Tibial artery (tissue), 4 donors: ENCODE data around the gene SGCE.
A peak's percentile ranks its signal among the peaks of the same experiment; 100 is the strongest.

Source experiments
- DNase-seq, 2 donors: peaks; one replicate each; pipeline ENCODE4 v3.0.0-alpha.2; 2019
- H3K27ac ChIP-seq, 2 donors: fragments of 200-600 bp; sonication (generic) in 1 of 2; 1 replicate in 1 of 2; 2 replicates in 1 of 2; pipeline ENCODE4 v1.5.1; 2018 to 2019; ENCODE audit warnings: mild to moderate bottlenecking in 1 of 2
- H3K27me3 ChIP-seq, 2 donors: fragments of 200-600 bp; sonication (generic) in 1 of 2; one replicate each; pipeline versions ENCODE4 v1.5.1 to v1.6.0; 2016 to 2019
- H3K36me3 ChIP-seq, 3 donors: fragments of 200-600 bp; sonication (generic) in 2 of 3; one replicate each; pipeline ENCODE4 v1.5.1; 2016 to 2019; ENCODE audit warnings: mild to moderate bottlenecking in 2 of 3
- H3K4me1 ChIP-seq, 4 donors: fragments of 200-600 bp; sonication (generic) in 2 of 4; 1 replicate in 3 of 4; 2 replicates in 1 of 4; pipeline ENCODE4 v1.5.1; 2016 to 2019
- H3K4me3 ChIP-seq, 2 donors: fragments of 200-600 bp; sonication (generic) in 1 of 2; 1 replicate in 1 of 2; 2 replicates in 1 of 2; pipeline ENCODE4 v1.5.1; 2018 to 2019; ENCODE audit warnings: mild to moderate bottlenecking in 2 of 2
- H3K9me3 ChIP-seq, 3 donors: fragments of 200-600 bp; sonication (generic) in 1 of 3; one replicate each; pipeline ENCODE4 v1.5.1; 2016 to 2019
- CTCF ChIP-seq, 2 experiments: fragments of 200-600 bp in 1 of 2; fragments of 450-650 bp in 1 of 2; IDR thresholded peaks; one replicate each; pipeline ENCODE4 v1.5.1; 2017 to 2019; ENCODE audit warnings: antibody characterized with exemption in 2 of 2, mild to moderate bottlenecking in 1 of 2, moderate library complexity in 1 of 2
- intact Hi-C: fragments of 100-400 bp; cut with DNase I; formaldehyde crosslinking; loops from one replicate; pipeline ENCODE4 v1.15.0; 2023; ENCODE audit warnings: low total_unique reads

The SGCE gene

GRCh38 chr7:94657771-94658693, 2.1 kb upstream of the SGCE start:
- Histone ChIP-seq H3K36me3 (no peaks in the 10 kb centered on the region), H3K27ac (peak overlapping the region; percentile 56 to 57)
- intact Hi-C loops: no loop called here

GRCh38 chr7:94656925-94657731, 1.2 kb upstream of the SGCE start:
- Histone ChIP-seq H3K4me3 (peak overlapping the region; percentile 61 to 62), H3K9me3 (no peaks in the 10 kb centered on the region), H3K27me3 (no peaks in the 10 kb centered on the region), H3K36me3 (no peaks in the 10 kb centered on the region), H3K4me1 (peaks cover 0 to 18% (median 6%) of the 10 kb centered on the region in 4 donors), H3K27ac (peak overlapping the region; percentile 56 to 57)
- DNase-seq: no peak
- intact Hi-C loops: no loop called here
- no peak for TF ChIP-seq CTCF (IDR thresholded peaks at IDR 0.05)

More at GRCh38 chr7:94657771-94658693, 2.1 kb upstream of the SGCE start:
- TF ChIP-seq CTCF (IDR thresholded peaks at IDR 0.05): no peak
- DNase-seq: peak; percentile 91 to 96
- no peaks in the 10 kb centered on the region for H3K27me3 ChIP-seq
- H3K9me3 ChIP-seq: no peaks in the 10 kb centered on the region
- peak overlapping the region; percentile 61 to 62 for H3K4me3 ChIP-seq
- peaks cover 0 to 18% (median 6%) of the 10 kb centered on the region in 4 donors for H3K4me1 ChIP-seq

- H3K36me3 ChIP-seq: no peaks in the 10 kb centered on the region
- no peaks in the 10 kb centered on the region for H3K27me3 ChIP-seq
- peak overlapping the region; percentile 61 to 62 for H3K4me3 ChIP-seq
- H3K27ac ChIP-seq: peak overlapping the region; percentile 51 to 73
- no peak for DNase-seq
- intact Hi-C loops: no loop called here
- no peaks in the 10 kb centered on the region for H3K9me3 ChIP-seq
- no peak for TF ChIP-seq CTCF (IDR thresholded peaks at IDR 0.05)
- peaks cover 0 to 18% (median 6%) of the 10 kb centered on the region in 4 donors for H3K4me1 ChIP-seq
Measured at GRCh38 chr7:94656658-94656924, 658 bp upstream of the SGCE start.

GRCh38 chr7:94655126-94655847, 646 bp downstream of the SGCE start:
- TF ChIP-seq CTCF (IDR thresholded peaks at IDR 0.05): no peak
- no peaks in the 10 kb centered on the region for H3K9me3 ChIP-seq
- intact Hi-C loops: no loop called here
- H3K27ac ChIP-seq: peak overlapping the region; percentile 73
- H3K27me3 ChIP-seq: no peaks in the 10 kb centered on the region
- H3K36me3 ChIP-seq: no peaks in the 10 kb centered on the region
- DNase-seq: peak in 1 of 2 donors; percentile 63
- peaks cover 0 to 18% (median 6%) of the 10 kb centered on the region in 4 donors for H3K4me1 ChIP-seq
- H3K4me3 ChIP-seq: peak overlapping the region; percentile 61 to 62

- DNase-seq: no peak
- H3K27me3 ChIP-seq: no peaks in the 10 kb centered on the region
Measured at GRCh38 chr7:94654783-94655125, 1.2 kb downstream of the SGCE start.

More at GRCh38 chr7:94654783-94655125, 1.2 kb downstream of the SGCE start:
- Histone ChIP-seq H3K27ac (peak overlapping the region; percentile 73), H3K4me3 (peak overlapping the region; percentile 61 to 62), H3K36me3 (no peaks in the 10 kb centered on the region), H3K9me3 (no peaks in the 10 kb centered on the region), H3K4me1 (peaks cover 0 to 18% (median 9%) of the 10 kb centered on the region in 4 donors)
- no peak for TF ChIP-seq CTCF (IDR thresholded peaks at IDR 0.05)
- intact Hi-C loops: no loop called here
